Activated T-helper 1 cell treated with anti-CD3 and anti-CD28 coated beads, Interleukin-12 subunit alpha, Interleukin-12 subunit beta, Interleukin-2, Interleukin-4 antibody, amounts not matched to agents 30 ng/mL and 10 ng/mL and 1 ng/mL, durations not matched to agents 14 hours and 24 hours and 36 hours (primary cell): Measurements from ENCODE around the gene ZBTB37. TPM values are rescaled to one million over a fixed set of nuclear protein-coding genes. Genes with fewer than 3 reads are reported as not detected.
"Not testable (repeated sequence)": the region's sequence is repeated elsewhere in the genome, so short reads cannot be mapped to it uniquely, and the experiment has no call there.

Experiments used
- DNase-seq: peaks from one replicate; pipeline ENCODE4 v3.0.0; 2021; ENCODE audit warnings: low spot score
- H3K27ac Mint-ChIP-seq: one replicate; pipeline ENCODE4 v1.8.0; 2021; ENCODE audit warnings: mild to moderate bottlenecking, mixed read lengths
- H3K27me3 Mint-ChIP-seq: one replicate; pipeline ENCODE4 v1.8.0; 2022; ENCODE audit warnings: mild to moderate bottlenecking, moderate library complexity, mixed read lengths; ENCODE audit not compliant: insufficient read depth
- H3K36me3 Mint-ChIP-seq: one replicate; pipeline ENCODE4 v1.8.0; 2021; ENCODE audit warnings: low read depth, mixed read lengths
- H3K4me1 Mint-ChIP-seq: one replicate; pipeline ENCODE4 v1.8.0; 2021; ENCODE audit warnings: low read depth, mixed read lengths
- H3K4me3 Mint-ChIP-seq: one replicate; pipeline ENCODE4 v1.8.0; 2021; ENCODE audit warnings: mild to moderate bottlenecking, moderate library complexity, mixed read lengths
- H3K9me3 Mint-ChIP-seq: one replicate; pipeline ENCODE4 v1.8.0; 2021; ENCODE audit warnings: mixed read lengths
- intact Hi-C: fragments of 100-400 bp; cut with micrococcal nuclease; formaldehyde crosslinking; loops from one replicate; pipeline ENCODE4 v1.15.1; 2024
- total RNA-seq: library from RNA; stranded (reverse); gene quantifications from 2 replicates; pipeline ENCODE4 v1.2.3, GENCODE V29; 2022

The ZBTB37 gene
- total RNA-seq, 1 donor from 2014 or later = 9.2 TPM

DNA sequence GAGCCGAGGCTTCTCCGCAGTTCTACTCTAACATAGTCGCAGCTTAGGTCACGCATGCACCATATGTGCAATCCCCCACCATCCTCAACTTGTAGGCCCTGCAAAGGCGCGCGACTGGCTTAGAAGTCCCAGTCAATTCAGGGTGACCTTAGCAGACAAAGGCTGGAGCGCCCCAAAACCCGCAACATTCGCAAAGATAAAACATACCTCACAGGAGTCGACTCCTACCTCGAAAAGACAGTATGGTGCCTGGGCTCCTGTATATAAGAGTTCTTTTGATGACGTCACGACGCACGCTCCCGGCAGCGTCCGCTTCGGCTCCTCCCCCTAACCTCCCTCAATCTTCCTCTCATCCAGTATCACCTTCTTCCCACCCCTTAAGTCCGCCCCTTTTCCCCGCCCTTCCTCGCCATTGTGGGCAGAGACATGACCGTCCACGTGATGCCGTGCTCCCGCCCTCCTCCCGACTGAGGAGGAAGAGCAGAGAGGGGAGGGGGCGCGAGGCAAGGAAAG, 371 bp upstream of the ZBTB37 start, which contains the start of gene GAS5:
TSS of gene GAS5 (minus strand) at position 237 of the 513 bp plus-strand sequence.
- H3K4me3 Mint-ChIP-seq = peak within 1 kb of the TSS; percentile 98

DNA sequence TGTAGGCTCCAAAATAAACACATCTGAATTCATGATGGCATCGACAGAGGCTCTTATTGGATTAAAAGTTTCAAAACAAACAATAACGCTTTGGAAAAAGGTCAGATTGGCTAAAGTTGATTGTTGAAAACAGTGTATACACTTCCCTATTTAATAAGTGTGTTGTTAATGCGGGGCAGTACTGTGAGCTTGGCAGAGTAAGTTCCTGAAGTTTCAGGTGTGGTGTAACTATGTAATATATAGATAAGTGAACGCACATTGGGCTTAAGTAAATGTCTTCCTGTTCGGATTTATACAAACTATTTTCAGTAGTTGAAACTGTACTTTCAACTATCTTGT, 810 bp downstream of the ZBTB37 start:
- no peak for DNase-seq
- intact Hi-C loops = loop anchor here (5.0 to 10.0 kb wide), 3 partner anchors 78 to 1207 kb away; no protein-coding TSS in a partner anchor
- Mint-ChIP-seq H3K27ac (peak overlapping the region; percentile 98), H3K9me3 (no peaks in the 10 kb centered on the region), H3K4me1 (peaks cover 66% of the 10 kb centered on the region), H3K27me3 (no peaks in the 10 kb centered on the region), H3K4me3 (peak overlapping the region; percentile 98), H3K36me3 (peaks cover 52% of the 10 kb centered on the region)

More for the DNA sequence above, 371 bp upstream of the ZBTB37 start, which contains the start of gene GAS5:
- Mint-ChIP-seq H3K4me1 (peaks cover 66% of the 10 kb centered on the region), H3K36me3 (peaks cover 60% of the 10 kb centered on the region), H3K27ac (peak within 1 kb of the TSS; percentile 98), H3K9me3 (no peaks in the 10 kb centered on the region), H3K27me3 (no peaks in the 10 kb centered on the region)
- peak; percentile 99 for DNase-seq
- intact Hi-C loops = loop anchor here (1.0 to 10.0 kb wide), 14 partner anchors 44 to 1336 kb away; partner anchors contain the start of genes CACYBP, CENPL, DARS2 and KLHL20

DNA sequence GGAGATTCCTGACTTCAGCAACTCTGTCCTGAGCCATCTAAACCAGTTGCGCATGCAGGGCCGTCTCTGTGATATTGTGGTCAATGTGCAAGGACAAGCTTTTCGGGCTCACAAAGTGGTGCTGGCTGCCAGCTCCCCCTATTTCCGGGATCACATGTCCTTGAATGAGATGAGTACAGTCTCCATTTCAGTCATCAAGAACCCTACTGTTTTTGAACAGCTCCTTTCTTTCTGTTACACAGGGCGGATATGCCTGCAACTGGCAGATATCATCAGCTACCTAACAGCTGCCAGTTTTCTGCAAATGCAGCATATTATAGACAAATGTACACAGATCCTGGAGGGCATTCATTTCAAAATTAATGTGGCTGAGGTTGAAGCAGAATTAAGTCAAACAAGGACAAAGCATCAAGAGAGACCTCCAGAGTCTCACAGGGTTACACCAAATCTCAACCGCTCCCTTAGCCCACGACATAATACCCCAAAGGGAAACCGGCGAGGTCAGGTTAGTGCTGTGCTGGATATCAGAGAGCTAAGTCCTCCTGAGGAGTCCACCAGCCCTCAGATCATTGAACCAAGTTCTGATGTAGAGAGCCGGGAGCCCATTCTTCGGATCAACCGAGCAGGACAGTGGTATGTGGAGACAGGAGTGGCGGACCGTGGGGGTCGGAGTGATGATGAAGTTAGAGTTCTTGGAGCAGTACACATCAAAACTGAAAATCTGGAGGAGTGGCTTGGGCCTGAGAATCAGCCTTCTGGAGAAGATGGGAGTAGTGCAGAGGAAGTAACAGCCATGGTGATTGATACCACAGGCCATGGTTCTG, 2.3 kb downstream of the ZBTB37 start:
- Mint-ChIP-seq H3K4me1 (peaks cover 53% of the 10 kb centered on the region), H3K9me3 (no peaks in the 10 kb centered on the region), H3K27ac (peak overlapping the region; percentile 77), H3K4me3 (peak overlapping the region; percentile 98), H3K27me3 (no peaks in the 10 kb centered on the region), H3K36me3 (peaks cover 42% of the 10 kb centered on the region)
- intact Hi-C loops = no loop called here
- DNase-seq = peak; percentile 24

DNA sequence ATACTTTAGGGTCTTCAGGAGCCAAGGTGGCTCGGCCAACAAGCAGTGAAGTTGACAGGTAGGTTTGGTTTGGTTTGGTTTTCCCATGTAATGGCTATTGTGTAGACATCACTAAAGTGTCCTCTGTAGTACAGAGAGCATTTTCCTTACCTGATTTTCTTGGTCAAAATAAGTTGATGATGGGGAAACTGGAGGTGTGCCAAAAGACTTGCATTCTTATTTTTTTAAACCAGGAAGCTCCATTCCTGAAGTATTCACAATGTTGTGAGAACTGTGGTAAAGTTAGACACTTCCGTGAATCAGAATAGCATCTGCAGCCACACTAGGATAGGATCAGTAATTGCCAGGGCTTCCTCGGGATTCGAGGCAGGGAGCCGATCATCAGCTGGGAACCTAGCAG, 2.9 kb downstream of the ZBTB37 start:
- H3K4me1 Mint-ChIP-seq = peaks cover 47% of the 10 kb centered on the region
- peak overlapping the region; percentile 77 for H3K27ac Mint-ChIP-seq
- intact Hi-C loops = no loop called here
- peak overlapping the region; percentile 98 for H3K4me3 Mint-ChIP-seq
- H3K36me3 Mint-ChIP-seq = peaks cover 41% of the 10 kb centered on the region
- H3K9me3 Mint-ChIP-seq = no peaks in the 10 kb centered on the region
- DNase-seq = no peak
- no peaks in the 10 kb centered on the region for H3K27me3 Mint-ChIP-seq

DNA sequence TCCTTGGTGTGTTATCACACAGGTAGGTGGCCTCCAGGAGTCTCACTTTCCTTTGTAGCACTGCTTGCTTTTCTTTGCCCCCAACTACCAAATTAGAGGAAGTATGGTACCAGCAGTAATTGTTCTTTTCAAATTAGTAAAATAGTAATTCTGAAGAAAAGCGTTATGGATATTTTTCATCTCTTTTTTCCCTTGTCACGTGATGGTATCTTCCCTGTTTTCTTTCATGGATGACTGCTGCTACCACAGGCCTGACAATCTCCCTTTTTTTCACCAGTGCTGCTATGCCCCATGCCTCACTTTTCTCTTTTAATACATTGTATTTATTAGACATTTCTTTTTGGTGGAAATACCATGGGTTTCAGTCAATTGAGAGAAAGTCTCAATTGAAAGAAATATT, 3.3 kb downstream of the ZBTB37 start:
- no peak for DNase-seq
- Mint-ChIP-seq H3K4me3 (no peak overlapping the region), H3K27ac (peak overlapping the region; percentile 66), H3K4me1 (peaks cover 43% of the 10 kb centered on the region), H3K36me3 (peaks cover 37% of the 10 kb centered on the region), H3K9me3 (no peaks in the 10 kb centered on the region), H3K27me3 (no peaks in the 10 kb centered on the region)
- intact Hi-C loops = no loop called here

DNA sequence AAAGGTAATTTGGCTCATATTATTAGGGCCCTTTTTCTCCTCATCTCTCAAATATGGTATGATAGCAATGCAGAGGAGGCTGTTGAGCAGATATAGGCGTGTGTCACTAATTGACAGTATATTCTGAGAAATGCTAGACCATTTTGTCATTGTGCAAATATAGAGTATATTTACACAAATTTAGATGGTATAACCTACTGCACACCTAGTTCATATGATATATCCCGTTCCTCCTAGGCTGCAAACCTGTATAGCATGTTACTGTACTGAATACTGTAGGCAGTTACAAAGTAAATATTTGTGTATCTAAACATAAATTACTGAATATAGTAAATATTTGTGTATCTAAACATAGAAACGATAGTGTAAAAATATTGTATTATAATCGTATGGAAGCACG, 8.6 kb downstream of the ZBTB37 start:
- Mint-ChIP-seq H3K36me3 (peaks cover 16% of the 10 kb centered on the region), H3K4me1 (peaks cover 7% of the 10 kb centered on the region), H3K4me3 (no peak overlapping the region), H3K27me3 (no peaks in the 10 kb centered on the region), H3K27ac (no peak overlapping the region), H3K9me3 (no peaks in the 10 kb centered on the region)
- no peak for DNase-seq
- intact Hi-C loops = no loop called here

DNA sequence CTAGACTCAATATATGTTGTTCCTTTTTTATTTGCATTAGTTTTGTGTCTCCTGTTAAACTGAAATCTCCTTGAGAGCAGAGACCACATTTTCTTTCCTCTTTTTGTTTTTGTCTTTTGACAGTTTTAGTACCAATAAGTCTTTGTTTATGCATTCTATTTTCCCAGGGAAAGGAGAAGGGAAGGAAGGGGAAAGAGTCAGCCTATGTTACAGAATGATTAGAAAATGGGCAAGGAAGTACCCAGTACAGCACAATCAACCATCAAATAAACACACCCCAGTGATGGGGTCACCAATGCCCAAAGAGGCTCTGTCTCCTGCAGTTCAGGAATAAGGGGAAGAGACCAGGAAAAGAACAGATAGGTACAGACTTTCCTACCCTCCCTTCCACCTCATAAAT, 10.1 kb downstream of the ZBTB37 start:
- intact Hi-C loops = no loop called here
- Mint-ChIP-seq H3K27ac (no peak overlapping the region), H3K36me3 (peaks cover 17% of the 10 kb centered on the region)

DNA sequence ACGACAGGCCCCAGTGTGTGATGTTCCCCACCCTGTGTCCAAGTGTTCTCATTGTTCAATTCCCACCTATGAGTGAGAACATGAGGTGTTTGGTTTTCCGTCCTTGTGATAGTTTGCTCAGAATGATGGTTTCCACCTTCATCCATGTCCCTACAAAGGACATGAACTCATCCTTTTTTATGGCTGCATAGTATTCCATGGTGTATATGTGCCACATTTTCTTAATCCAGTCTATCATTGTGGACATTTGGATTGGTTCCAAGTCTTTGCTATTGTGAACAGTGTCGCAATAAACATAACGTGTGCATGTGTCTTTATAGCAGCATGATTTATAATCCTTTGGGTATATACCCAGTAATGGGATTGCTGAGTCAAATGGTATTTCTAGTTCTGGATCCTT, 12.9 kb downstream of the ZBTB37 start:
- intact Hi-C loops, H3K9me3 Mint-ChIP-seq, H3K27ac Mint-ChIP-seq, DNase-seq, H3K27me3 Mint-ChIP-seq, H3K4me1 Mint-ChIP-seq, H3K4me3 Mint-ChIP-seq: not testable (repeated sequence)
- peaks cover 11% of the 10 kb centered on the region for H3K36me3 Mint-ChIP-seq

More for the DNA sequence above, 10.1 kb downstream of the ZBTB37 start:
- no peak for DNase-seq
- Mint-ChIP-seq H3K9me3 (no peaks in the 10 kb centered on the region), H3K4me3 (no peak overlapping the region), H3K4me1 (peaks cover 3% of the 10 kb centered on the region), H3K27me3 (no peaks in the 10 kb centered on the region)

DNA sequence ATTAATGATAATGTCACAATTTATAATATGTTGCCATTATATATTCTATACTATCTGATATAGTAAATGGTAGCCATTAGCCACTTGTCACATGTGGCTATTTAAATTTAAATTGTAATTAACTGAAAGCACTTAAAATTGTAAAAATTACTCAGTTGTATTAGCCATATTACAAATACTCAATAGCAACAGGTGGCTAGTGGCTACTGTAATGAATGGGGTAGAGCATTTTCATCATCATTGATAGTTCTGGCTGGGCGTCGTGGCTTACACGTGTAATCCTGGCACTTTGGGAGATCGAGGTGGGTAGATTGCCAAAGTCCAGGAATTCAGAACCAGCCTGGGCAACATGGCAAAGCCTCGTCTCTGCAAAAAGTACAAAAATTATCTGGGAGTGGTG, 16.5 kb downstream of the ZBTB37 start:
- DNase-seq = no peak
- Mint-ChIP-seq H3K27ac (no peak overlapping the region), H3K27me3 (no peaks in the 10 kb centered on the region), H3K4me1 (peaks cover 16% of the 10 kb centered on the region), H3K9me3 (no peaks in the 10 kb centered on the region), H3K36me3 (peaks cover 24% of the 10 kb centered on the region), H3K4me3 (no peak overlapping the region)
- intact Hi-C loops = no loop called here

DNA sequence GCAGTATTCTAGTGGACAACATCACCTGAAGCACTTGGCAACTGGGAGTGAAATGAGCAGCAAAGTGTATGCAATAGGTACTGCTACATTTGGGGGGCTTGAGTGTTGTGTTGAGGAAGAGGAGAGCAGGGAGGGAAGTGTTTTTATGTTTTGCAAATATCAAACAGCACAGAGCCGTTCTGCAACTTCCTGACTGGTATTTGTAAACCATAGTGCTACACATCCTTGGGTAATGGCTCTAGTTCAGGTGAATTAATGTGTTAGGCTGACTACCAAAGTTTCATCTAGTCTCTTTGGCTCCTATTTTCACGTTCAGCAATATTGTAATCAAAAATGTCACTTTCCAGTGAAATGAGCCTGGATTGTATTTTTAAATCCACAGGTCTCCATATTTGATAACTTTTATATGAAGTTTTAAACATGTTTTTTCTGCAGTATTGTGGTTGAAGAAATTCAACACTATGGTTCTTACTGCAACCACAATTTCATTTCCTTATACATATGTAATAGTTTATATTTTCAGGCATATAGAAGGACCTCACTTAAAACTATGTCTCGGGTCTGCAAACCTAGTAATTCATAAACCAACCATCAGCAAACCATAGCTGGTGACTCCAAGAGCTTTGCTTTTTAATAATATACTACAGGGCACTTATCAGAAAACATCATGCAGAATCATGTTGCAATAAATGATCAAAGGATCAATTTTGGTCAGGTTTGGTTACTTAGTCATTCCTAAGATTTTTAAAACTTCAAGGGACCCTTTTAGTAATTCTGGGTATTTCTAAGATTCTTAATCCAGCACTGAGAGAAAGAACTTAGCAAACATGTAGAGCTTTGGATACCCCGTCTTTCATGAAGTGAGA, 18.8 kb downstream of the ZBTB37 start:
- H3K4me3 Mint-ChIP-seq = no peak overlapping the region
- no peaks in the 10 kb centered on the region for H3K9me3 Mint-ChIP-seq
- no peaks in the 10 kb centered on the region for H3K27me3 Mint-ChIP-seq
- peaks cover 16% of the 10 kb centered on the region for H3K4me1 Mint-ChIP-seq
- H3K36me3 Mint-ChIP-seq = peaks cover 25% of the 10 kb centered on the region
- DNase-seq = no peak
- intact Hi-C loops = no loop called here
- no peak overlapping the region for H3K27ac Mint-ChIP-seq

DNA sequence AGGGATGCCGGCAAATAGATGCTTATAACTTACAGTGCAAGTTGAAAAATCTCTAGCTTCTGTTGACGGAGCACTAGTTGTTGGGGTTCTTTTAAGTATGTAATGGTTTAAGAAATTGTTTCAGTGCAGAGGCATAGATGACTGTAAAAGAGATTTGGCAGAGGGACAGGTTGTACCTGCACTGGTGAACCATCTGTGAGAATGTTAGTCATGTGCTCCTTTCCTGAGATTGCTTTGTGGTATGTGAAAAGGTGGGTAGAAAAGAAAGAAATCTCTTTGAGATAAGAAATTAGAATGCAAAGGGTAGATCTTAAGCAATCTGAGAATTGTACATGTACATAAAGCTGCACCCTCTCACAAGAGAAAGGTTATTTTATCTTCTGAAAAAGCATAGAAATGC, 19.4 kb downstream of the ZBTB37 start:
- no peaks in the 10 kb centered on the region for H3K9me3 Mint-ChIP-seq
- no peaks in the 10 kb centered on the region for H3K27me3 Mint-ChIP-seq
- DNase-seq = no peak
- peaks cover 26% of the 10 kb centered on the region for H3K36me3 Mint-ChIP-seq
- intact Hi-C loops = no loop called here
- peaks cover 16% of the 10 kb centered on the region for H3K4me1 Mint-ChIP-seq
- no peak overlapping the region for H3K27ac Mint-ChIP-seq
- no peak overlapping the region for H3K4me3 Mint-ChIP-seq

DNA sequence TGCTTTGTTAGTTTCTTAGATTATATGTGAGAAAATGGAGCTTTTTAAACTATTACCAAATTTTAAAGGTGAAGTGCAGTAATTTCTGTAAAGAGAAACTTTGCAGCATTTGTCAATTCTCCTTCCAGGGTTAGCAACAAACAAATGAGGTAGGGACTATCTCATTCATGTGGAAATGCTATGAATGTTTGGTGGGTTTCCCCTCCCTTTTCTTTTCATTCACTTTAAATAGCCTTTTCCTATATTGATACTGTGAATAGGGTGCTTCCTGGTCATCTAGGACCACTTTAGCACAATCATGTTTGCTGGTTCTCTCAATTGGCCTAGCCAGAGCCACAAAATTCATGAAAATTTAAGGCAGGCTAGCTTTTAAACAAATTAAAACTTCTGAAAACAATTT, 20.6 kb downstream of the ZBTB37 start:
- Mint-ChIP-seq H3K36me3 (peaks cover 31% of the 10 kb centered on the region), H3K27ac (no peak overlapping the region), H3K4me3 (no peak overlapping the region), H3K27me3 (no peaks in the 10 kb centered on the region), H3K4me1 (peaks cover 16% of the 10 kb centered on the region), H3K9me3 (no peaks in the 10 kb centered on the region)
- intact Hi-C loops = no loop called here
- DNase-seq = no peak

DNA sequence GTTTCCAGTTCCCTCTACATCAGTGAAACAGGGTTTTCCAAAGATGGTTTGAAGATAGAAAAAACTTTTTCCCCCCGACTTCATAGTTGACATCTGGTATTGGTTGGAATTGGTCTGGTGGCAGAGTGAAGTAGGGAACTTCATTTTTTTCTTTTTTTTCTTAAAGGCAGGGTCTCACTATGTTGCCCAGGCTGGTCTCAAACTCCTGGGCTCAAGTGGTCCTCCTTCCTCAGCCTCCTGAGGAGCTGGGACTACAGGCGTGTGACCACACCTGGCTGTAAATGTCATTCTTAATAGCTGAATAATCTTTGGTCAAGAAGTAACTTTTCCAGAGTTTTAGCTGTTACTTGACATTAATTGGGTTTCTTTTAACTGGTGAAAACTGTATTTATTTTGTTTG, 21.7 kb downstream of the ZBTB37 start:
- no peak overlapping the region for H3K27ac Mint-ChIP-seq
- H3K4me3 Mint-ChIP-seq = no peak overlapping the region
- H3K36me3 Mint-ChIP-seq = peaks cover 38% of the 10 kb centered on the region
- H3K27me3 Mint-ChIP-seq = no peaks in the 10 kb centered on the region
- H3K4me1 Mint-ChIP-seq = peaks cover 16% of the 10 kb centered on the region
- no peak for DNase-seq
- intact Hi-C loops = no loop called here
- no peaks in the 10 kb centered on the region for H3K9me3 Mint-ChIP-seq
